ENCODE results near the gene FHAD1. TPM values are rescaled to one million over a fixed set of nuclear protein-coding genes. Genes with fewer than 3 reads are reported as not detected.

FHAD1 gene
- total and polyA plus RNA-seq, 9 of the 15 experiments (the other 6 are each of a cell fraction or from before 2014, with no cell fraction given): 0.32 to 2.1 (median 1.5) TPM; not detected in 1

- TF ChIP-seq TSHZ1 (CRISPR knock-in tag; IDR thresholded peaks at IDR 0.05) (no peak), L3MBTL2 (IDR thresholded peaks at IDR 0.05) (0 out of 2 replicates have a peak, but pooled peaks have one; percentile 18), E2F6 (IDR thresholded peaks at IDR 0.05; ENCODE audit: borderline replicate concordance in 1 of 2, extremely low read depth in 1 of 2, insufficient read depth in 1 of 2, insufficient read length in 1 of 2, low read depth in 1 of 2, low read length in 1 of 2, poor library complexity in 1 of 2, severe bottlenecking in 1 of 2) (no peak), CBX2 (IDR thresholded peaks at IDR 0.05; ENCODE audit: insufficient read depth, low read length, poor library complexity, severe bottlenecking) (no peak), U2AF1 (optimal IDR thresholded peaks at IDR 0.05; ENCODE audit: low read depth, low read length) (no peak), KDM4B (IDR thresholded peaks at IDR 0.05; ENCODE audit: borderline replicate concordance in 2 of 2, low read depth in 1 of 2) (no peak), ZNF263 (CRISPR knock-in tag; IDR thresholded peaks at IDR 0.05; ENCODE audit: borderline replicate concordance) (no peak), ATF6 (CRISPR knock-in tag; IDR thresholded peaks at IDR 0.05) (no peak), SMC3 (conservative IDR thresholded peaks at IDR 0.05; ENCODE audit: insufficient read depth, low read depth, low read length) (no peak), ZNF280A (IDR thresholded peaks at IDR 0.05; ENCODE audit: low read depth, partially characterized antibody) (no peak), MBD1 (CRISPR knock-in tag; IDR thresholded peaks at IDR 0.05) (no peak), CHCHD3 (CRISPR knock-in tag; IDR thresholded peaks at IDR 0.05) (no peak), TRIM24 (IDR thresholded peaks at IDR 0.05) (no peak), TFAM (CRISPR knock-in tag; conservative IDR thresholded peaks at IDR 0.05) (no peak), ZBTB5 (IDR thresholded peaks at IDR 0.05) (no peak)
Measured at GRCh38 chr1:15439325-15439724, 192.3 kb downstream of the FHAD1 start (continued).

Measured in K562 (cell line).